ENCODE data around the gene LAIR2.
"Not testable (repeated sequence)": the region's sequence is repeated elsewhere in the genome, so short reads cannot be mapped to it uniquely, and the experiment has no call there.

The LAIR2 gene

GRCh38 chr19:54464630-54465425 is 37.8 kb upstream of the LAIR2 start:
- FAIRE-seq (peak; percentile 25), DNase-seq (ENCODE audit: low spot score) (peak; percentile 70)

GRCh38 chr19:54465426-54466109 is 37.1 kb upstream of the LAIR2 start:
- FAIRE-seq (no peak), DNase-seq (ENCODE audit: low spot score) (no peak)

GRCh38 chr19:54466110-54466480 is 36.5 kb upstream of the LAIR2 start:
- FAIRE-seq; DNase-seq (ENCODE audit: low spot score): not testable (repeated sequence)

- FAIRE-seq (no peak), DNase-seq (ENCODE audit: low spot score) (no peak)
Measured at GRCh38 chr19:54469496-54469934, 33.1 kb upstream of the LAIR2 start.

- DNase-seq (ENCODE audit: low spot score) (no peak), FAIRE-seq (no peak)
Measured at GRCh38 chr19:54470276-54470887, 32.2 kb upstream of the LAIR2 start.

- FAIRE-seq (no peak), DNase-seq (ENCODE audit: low spot score) (no peak)
Measured at GRCh38 chr19:54470991-54471782, 31.4 kb upstream of the LAIR2 start.

GRCh38 chr19:54473071-54473891 is 29.4 kb upstream of the LAIR2 start, which contains the start of gene CDC42EP5:
Gene CDC42EP5, minus strand, starts transcription at chr19:54473296. Its CDS starts 7,749 bp downstream, at chr19:54465547.
- FAIRE-seq (no peak), DNase-seq (ENCODE audit: low spot score) (no peak)

- DNase-seq (ENCODE audit: low spot score) (no peak), FAIRE-seq (no peak)
Measured at GRCh38 chr19:54473892-54474372, 28.7 kb upstream of the LAIR2 start.

- no peak for FAIRE-seq
- no peak for DNase-seq (ENCODE audit: low spot score)
Measured at GRCh38 chr19:54475706-54476105, 26.9 kb upstream of the LAIR2 start.

GRCh38 chr19:54477650-54478049 is 25.0 kb upstream of the LAIR2 start:
- DNase-seq (ENCODE audit: low spot score) (no peak), FAIRE-seq (no peak)

- no peak for DNase-seq (ENCODE audit: low spot score)
- no peak for FAIRE-seq
Measured at GRCh38 chr19:54478677-54479266, 23.9 kb upstream of the LAIR2 start.

GRCh38 chr19:54480051-54480450 is 22.6 kb upstream of the LAIR2 start:
- no peak for FAIRE-seq
- DNase-seq (ENCODE audit: low spot score), result no peak

- DNase-seq (ENCODE audit: low spot score) (no peak), FAIRE-seq (no peak)
Measured at GRCh38 chr19:54481326-54481930, 21.2 kb upstream of the LAIR2 start.

GRCh38 chr19:54482889-54483288 is 19.7 kb upstream of the LAIR2 start:
- DNase-seq (ENCODE audit: low spot score) (no peak), FAIRE-seq (no peak)

- DNase-seq (ENCODE audit: low spot score), result no peak
- FAIRE-seq, result no peak
Measured at GRCh38 chr19:54484451-54484850, 18.2 kb upstream of the LAIR2 start.

- DNase-seq (ENCODE audit: low spot score) (no peak), FAIRE-seq (no peak)
Measured at GRCh38 chr19:54485851-54486250, 16.8 kb upstream of the LAIR2 start.

GRCh38 chr19:54489341-54489740 is 13.3 kb upstream of the LAIR2 start:
- DNase-seq (ENCODE audit: low spot score) (no peak), FAIRE-seq (no peak)

GRCh38 chr19:54489766-54490165 is 12.9 kb upstream of the LAIR2 start:
- no peak for DNase-seq (ENCODE audit: low spot score)
- no peak for FAIRE-seq

GRCh38 chr19:54492568-54492967 is 10.1 kb upstream of the LAIR2 start:
- FAIRE-seq (no peak), DNase-seq (ENCODE audit: low spot score) (no peak)

- not testable (repeated sequence) for FAIRE-seq; DNase-seq (ENCODE audit: low spot score)
Measured at GRCh38 chr19:54493056-54493455, 9.6 kb upstream of the LAIR2 start.

All from RCC 7860 (cell line).